ENCODE results near the gene SCN5A.

DNA sequence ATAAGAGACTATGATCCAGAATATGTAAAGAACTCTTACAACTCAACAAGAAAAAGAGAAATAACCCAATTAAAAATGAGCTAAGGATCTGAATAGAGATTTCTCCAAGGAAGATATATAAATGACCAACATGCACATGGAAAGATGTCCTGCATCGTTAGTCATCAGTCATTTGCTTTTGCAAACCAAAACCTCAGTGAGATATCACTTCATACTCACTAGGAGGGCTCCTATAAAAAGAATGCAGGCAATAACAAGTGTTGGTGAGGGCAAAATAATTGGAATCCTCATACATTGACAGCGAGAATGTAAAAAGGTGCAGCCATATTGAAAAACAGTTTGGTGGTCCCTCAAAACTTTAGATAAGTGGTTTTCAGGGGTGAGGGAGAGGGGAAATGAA, 96.4 kb downstream of the SCN5A start:
- TF ChIP-seq, protein P1, sequence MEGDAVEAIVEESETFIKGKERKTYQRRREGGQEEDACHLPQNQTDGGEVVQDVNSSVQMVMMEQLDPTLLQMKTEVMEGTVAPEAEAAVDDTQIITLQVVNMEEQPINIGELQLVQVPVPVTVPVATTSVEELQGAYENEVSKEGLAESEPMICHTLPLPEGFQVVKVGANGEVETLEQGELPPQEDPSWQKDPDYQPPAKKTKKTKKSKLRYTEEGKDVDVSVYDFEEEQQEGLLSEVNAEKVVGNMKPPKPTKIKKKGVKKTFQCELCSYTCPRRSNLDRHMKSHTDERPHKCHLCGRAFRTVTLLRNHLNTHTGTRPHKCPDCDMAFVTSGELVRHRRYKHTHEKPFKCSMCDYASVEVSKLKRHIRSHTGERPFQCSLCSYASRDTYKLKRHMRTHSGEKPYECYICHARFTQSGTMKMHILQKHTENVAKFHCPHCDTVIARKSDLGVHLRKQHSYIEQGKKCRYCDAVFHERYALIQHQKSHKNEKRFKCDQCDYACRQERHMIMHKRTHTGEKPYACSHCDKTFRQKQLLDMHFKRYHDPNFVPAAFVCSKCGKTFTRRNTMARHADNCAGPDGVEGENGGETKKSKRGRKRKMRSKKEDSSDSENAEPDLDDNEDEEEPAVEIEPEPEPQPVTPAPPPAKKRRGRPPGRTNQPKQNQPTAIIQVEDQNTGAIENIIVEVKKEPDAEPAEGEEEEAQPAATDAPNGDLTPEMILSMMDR (IDR thresholded peaks at IDR 0.05; ENCODE audit: poor library complexity, severe bottlenecking): no peak
- no peak for TF ChIP-seq EP300 (conservative IDR thresholded peaks at IDR 0.05; ENCODE audit: poor library complexity, severe bottlenecking)
- no peak for TF ChIP-seq RAD21 (conservative IDR thresholded peaks at IDR 0.05)
- no peak for TF ChIP-seq EZH2 (IDR thresholded peaks at IDR 0.05; ENCODE audit: borderline replicate concordance, insufficient read depth, low read length, poor library complexity, severe bottlenecking)
- TF ChIP-seq SMC3 (conservative IDR thresholded peaks at IDR 0.05; ENCODE audit: poor library complexity): no peak
- TF ChIP-seq POLR2AphosphoS5 (IDR thresholded peaks at IDR 0.05): no peak
- TF ChIP-seq MXI1 (conservative IDR thresholded peaks at IDR 0.05; ENCODE audit: poor library complexity, severe bottlenecking): no peak
- TF ChIP-seq TAF1 (IDR thresholded peaks at IDR 0.05; ENCODE audit: low read depth): no peak

All from neural cell (in vitro differentiated cells).